Esophagus squamous epithelium (tissue), 4 donors: ENCODE measurements around the gene SMPX.

Source experiments
- POLR2A ChIP-seq, 4 donors: fragments of 450-650 bp; IDR thresholded peaks; one replicate each; pipeline ENCODE4 v1.6.1; 2017; ENCODE audit warnings: antibody characterized with exemption in 4 of 4, mild to moderate bottlenecking in 4 of 4, moderate library complexity in 3 of 4
- TF ChIP-seq, protein P1 (sequence below), 6 experiments: fragments of 450-650 bp in 4 of 6; fragments of 200-600 bp in 2 of 6; sonication (generic) in 2 of 6; IDR thresholded peaks; one replicate each; pipeline ENCODE4 v1.5.1; 2016 to 2019; ENCODE audit warnings: antibody characterized with exemption in 6 of 6, mild to moderate bottlenecking in 4 of 6, moderate library complexity in 4 of 6

DNA sequence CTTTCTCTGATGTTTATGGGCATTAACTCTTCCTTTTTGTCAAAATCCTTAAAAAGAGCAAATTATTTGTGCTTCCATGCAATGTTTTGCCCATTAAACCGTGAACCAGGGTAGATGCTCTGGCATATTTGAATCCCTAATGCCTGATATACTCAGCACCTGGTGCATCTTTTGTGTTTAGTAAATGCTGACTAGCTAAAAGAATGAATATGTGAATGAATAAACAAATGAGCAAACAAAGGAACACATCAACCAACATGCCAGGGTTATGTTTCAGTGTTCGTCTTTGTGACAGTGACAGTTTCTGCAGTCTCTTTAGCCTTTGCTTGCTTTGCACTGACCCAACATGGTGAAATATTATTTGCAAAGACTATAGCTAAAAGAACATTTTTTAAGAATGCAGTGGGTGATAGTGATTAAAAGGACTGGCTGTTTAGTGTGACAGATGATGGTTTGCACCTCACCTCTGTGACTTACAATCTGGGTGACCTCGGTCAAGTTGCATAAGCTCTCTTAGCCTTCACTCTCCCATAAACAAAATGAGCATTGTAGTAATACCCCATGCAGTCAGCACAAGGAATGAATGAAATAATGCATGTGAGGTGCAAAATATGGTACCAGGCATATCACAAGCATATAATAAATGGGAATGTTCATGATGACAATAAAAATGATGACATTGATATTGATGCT, 29.5 kb downstream of the SMPX start:
- TF ChIP-seq, protein P1, sequence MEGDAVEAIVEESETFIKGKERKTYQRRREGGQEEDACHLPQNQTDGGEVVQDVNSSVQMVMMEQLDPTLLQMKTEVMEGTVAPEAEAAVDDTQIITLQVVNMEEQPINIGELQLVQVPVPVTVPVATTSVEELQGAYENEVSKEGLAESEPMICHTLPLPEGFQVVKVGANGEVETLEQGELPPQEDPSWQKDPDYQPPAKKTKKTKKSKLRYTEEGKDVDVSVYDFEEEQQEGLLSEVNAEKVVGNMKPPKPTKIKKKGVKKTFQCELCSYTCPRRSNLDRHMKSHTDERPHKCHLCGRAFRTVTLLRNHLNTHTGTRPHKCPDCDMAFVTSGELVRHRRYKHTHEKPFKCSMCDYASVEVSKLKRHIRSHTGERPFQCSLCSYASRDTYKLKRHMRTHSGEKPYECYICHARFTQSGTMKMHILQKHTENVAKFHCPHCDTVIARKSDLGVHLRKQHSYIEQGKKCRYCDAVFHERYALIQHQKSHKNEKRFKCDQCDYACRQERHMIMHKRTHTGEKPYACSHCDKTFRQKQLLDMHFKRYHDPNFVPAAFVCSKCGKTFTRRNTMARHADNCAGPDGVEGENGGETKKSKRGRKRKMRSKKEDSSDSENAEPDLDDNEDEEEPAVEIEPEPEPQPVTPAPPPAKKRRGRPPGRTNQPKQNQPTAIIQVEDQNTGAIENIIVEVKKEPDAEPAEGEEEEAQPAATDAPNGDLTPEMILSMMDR (IDR thresholded peaks at IDR 0.05) = no peak
- TF ChIP-seq POLR2A (IDR thresholded peaks at IDR 0.05) = no peak
